ENCODE measurements around the gene LARP6. TPM values are rescaled to one million over a fixed set of nuclear protein-coding genes. Genes with fewer than 3 reads are reported as not detected.

LARP6 gene
- total RNA-seq, 2 experiments from 2014 or later, result 0.31 TPM; not detected in 1

DNA sequence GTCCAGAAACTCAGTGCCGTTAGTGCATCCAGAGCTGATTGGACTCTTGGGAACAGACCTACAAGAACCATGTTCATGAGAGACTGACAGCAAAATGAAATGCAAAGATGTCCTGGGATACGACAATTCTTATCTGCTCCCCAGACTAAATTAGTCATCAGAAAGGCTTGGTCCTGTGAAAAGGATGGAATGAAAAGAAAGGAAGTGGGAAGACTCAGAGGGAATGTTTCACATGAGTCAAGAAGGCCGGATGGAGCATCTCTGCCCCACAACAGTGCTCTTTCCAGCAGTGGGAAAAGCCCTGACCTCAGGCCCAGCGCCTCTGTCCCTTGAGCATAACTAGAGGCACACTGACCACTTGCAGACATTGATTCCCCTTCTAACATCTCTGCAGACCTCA, 51.3 kb downstream of the LARP6 start:
- H3K27ac Mint-ChIP-seq, result no peak overlapping the region
- CTCF ChIA-PET, result no interaction called here
- ATAC-seq (ENCODE audit: poor library complexity) (no peak), DNase-seq (no peak)
- TF ChIP-seq, protein P1, sequence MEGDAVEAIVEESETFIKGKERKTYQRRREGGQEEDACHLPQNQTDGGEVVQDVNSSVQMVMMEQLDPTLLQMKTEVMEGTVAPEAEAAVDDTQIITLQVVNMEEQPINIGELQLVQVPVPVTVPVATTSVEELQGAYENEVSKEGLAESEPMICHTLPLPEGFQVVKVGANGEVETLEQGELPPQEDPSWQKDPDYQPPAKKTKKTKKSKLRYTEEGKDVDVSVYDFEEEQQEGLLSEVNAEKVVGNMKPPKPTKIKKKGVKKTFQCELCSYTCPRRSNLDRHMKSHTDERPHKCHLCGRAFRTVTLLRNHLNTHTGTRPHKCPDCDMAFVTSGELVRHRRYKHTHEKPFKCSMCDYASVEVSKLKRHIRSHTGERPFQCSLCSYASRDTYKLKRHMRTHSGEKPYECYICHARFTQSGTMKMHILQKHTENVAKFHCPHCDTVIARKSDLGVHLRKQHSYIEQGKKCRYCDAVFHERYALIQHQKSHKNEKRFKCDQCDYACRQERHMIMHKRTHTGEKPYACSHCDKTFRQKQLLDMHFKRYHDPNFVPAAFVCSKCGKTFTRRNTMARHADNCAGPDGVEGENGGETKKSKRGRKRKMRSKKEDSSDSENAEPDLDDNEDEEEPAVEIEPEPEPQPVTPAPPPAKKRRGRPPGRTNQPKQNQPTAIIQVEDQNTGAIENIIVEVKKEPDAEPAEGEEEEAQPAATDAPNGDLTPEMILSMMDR (IDR thresholded peaks at IDR 0.05), result no peak
- intact Hi-C loops (cut with DNase I, micrococcal nuclease), result no loop called here
- Histone ChIP-seq H3K27ac (ENCODE audit: low read depth in 1 of 2, low read length in 2 of 2) (no peak overlapping the region), H3K9me3 (ENCODE audit: control insufficient read depth in 1 of 2, insufficient read depth in 1 of 2, low read length in 2 of 2) (no peaks in the 10 kb centered on the region), H3K4me1 (ENCODE audit: insufficient read depth, low read length) (no peaks in the 10 kb centered on the region), H3K36me3 (ENCODE audit: insufficient read depth, low read length) (no peaks in the 10 kb centered on the region), H3K27me3 (ENCODE audit: control insufficient read depth in 1 of 2, insufficient read depth in 2 of 2, low read length in 2 of 2) (no peaks in the 10 kb centered on the region), H3K4me3 (ENCODE audit: low read length) (no peak overlapping the region)
- POLR2A ChIA-PET, result no interaction called here
- H3K27me3 Mint-ChIP-seq, result peaks cover 6% of the 10 kb centered on the region
- no peak overlapping the region for H3K4me3 Mint-ChIP-seq
- H3K36me3 Mint-ChIP-seq (ENCODE audit: low read depth), result no peaks in the 10 kb centered on the region
- H3K9me3 Mint-ChIP-seq, result no peaks in the 10 kb centered on the region
- H3K4me1 Mint-ChIP-seq (ENCODE audit: low read depth), result no peaks in the 10 kb centered on the region

DNA sequence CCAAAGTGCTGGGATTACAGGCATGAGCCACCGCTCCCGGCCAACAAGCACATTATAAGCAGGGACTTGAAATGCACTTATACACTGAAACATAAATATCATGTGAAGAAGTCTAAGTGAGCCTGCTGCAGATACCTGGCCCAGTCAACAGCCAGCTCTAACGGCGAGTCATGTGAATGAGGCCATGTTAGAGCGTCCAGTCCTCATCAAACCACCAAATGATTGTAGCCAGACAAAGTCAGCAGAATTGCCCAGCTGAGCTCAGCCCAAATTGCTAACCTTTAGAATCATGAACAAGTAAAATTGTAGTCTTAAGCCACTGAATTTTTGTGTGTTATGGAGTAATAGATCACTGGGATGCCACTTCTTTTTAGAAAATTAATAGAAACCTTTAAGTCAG, 52.8 kb downstream of the LARP6 start:
- ATAC-seq (ENCODE audit: poor library complexity), result no peak
- H3K9me3 Mint-ChIP-seq, result no peaks in the 10 kb centered on the region
- intact Hi-C loops (cut with DNase I, micrococcal nuclease), result no loop called here
- Histone ChIP-seq H3K4me1 (ENCODE audit: insufficient read depth, low read length) (no peaks in the 10 kb centered on the region), H3K27me3 (ENCODE audit: control insufficient read depth in 1 of 2, insufficient read depth in 2 of 2, low read length in 2 of 2) (no peaks in the 10 kb centered on the region), H3K36me3 (ENCODE audit: insufficient read depth, low read length) (no peaks in the 10 kb centered on the region), H3K9me3 (ENCODE audit: control insufficient read depth in 1 of 2, insufficient read depth in 1 of 2, low read length in 2 of 2) (peaks cover 0 to 4% of the 10 kb centered on the region in 2 experiments), H3K27ac (ENCODE audit: low read depth in 1 of 2, low read length in 2 of 2) (no peak overlapping the region), H3K4me3 (ENCODE audit: low read length) (no peak overlapping the region)
- H3K4me1 Mint-ChIP-seq (ENCODE audit: low read depth), result no peaks in the 10 kb centered on the region
- peaks cover 6% of the 10 kb centered on the region for H3K27me3 Mint-ChIP-seq
- no peak overlapping the region for H3K4me3 Mint-ChIP-seq
- no peaks in the 10 kb centered on the region for H3K36me3 Mint-ChIP-seq (ENCODE audit: low read depth)
- ChIA-PET POLR2A (no interaction called here), CTCF (no interaction called here)
- TF ChIP-seq, protein P1 (IDR thresholded peaks at IDR 0.05), result no peak
- H3K27ac Mint-ChIP-seq, result no peak overlapping the region
- no peak for DNase-seq

DNA sequence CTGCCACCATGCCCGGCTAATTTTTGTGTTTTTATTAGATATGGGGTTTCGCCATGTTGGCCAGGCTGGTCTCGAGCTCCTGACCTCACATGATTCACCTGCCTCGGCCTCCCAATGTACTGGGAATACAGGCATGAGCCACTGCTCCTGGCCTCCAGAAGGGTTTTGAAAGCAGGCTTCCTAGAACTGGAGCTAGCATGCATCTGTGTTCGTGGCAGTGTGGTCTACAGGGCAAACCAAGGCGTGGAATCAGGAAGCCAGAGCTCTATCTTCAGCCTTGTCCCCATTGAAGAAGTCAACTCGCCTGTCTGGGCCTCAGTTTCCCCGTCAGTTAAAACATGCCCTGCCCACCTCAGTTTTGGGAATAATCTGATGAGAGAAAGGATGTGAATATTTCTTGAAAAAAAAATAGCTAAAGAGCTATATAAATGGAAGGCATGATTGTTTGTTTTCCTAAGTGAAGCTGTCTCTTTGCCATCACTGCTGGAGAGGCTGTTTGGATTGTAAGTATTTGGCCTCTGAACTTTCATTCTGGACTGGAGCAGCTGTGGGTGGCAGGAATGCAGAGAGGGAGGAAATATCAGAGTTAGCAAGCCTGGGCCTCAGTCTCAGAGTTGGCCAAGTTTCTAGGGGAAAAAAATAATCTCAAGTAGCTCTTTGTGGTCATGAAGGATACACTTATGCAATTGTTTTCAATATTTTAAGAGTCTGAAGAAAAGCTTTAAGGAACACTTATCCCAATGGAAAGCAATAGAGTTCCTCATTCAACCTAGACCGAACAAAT, 54.1 kb downstream of the LARP6 start:
- Mint-ChIP-seq H3K27me3 (peaks cover 10% of the 10 kb centered on the region), H3K9me3 (no peaks in the 10 kb centered on the region), H3K27ac (no peak overlapping the region), H3K36me3 (ENCODE audit: low read depth) (no peaks in the 10 kb centered on the region), H3K4me1 (ENCODE audit: low read depth) (no peaks in the 10 kb centered on the region), H3K4me3 (no peak overlapping the region)
- Histone ChIP-seq H3K9me3 (ENCODE audit: control insufficient read depth in 1 of 2, insufficient read depth in 1 of 2, low read length in 2 of 2) (peaks cover 0 to 4% of the 10 kb centered on the region in 2 experiments), H3K36me3 (ENCODE audit: insufficient read depth, low read length) (no peaks in the 10 kb centered on the region), H3K27me3 (ENCODE audit: control insufficient read depth in 1 of 2, insufficient read depth in 2 of 2, low read length in 2 of 2) (peaks cover 0 to under 1% of the 10 kb centered on the region in 2 experiments), H3K4me3 (ENCODE audit: low read length) (no peak overlapping the region), H3K4me1 (ENCODE audit: insufficient read depth, low read length) (no peaks in the 10 kb centered on the region), H3K27ac (ENCODE audit: low read depth in 1 of 2, low read length in 2 of 2) (no peak overlapping the region)
- TF ChIP-seq, protein P1 (IDR thresholded peaks at IDR 0.05), result no peak
- intact Hi-C loops (cut with DNase I, micrococcal nuclease), result no loop called here
- ATAC-seq (ENCODE audit: poor library complexity), result no peak
- ChIA-PET CTCF (no interaction called here), POLR2A (interaction anchor here (0.9 kb wide), 1 partner anchor 38 kb away, joined by 3 read pairs; no protein-coding TSS in a partner anchor)
- no peak for DNase-seq

Data from CD4-positive, alpha-beta T cell (primary cell).